ENCODE results near the gene MBLAC1.

DNA sequence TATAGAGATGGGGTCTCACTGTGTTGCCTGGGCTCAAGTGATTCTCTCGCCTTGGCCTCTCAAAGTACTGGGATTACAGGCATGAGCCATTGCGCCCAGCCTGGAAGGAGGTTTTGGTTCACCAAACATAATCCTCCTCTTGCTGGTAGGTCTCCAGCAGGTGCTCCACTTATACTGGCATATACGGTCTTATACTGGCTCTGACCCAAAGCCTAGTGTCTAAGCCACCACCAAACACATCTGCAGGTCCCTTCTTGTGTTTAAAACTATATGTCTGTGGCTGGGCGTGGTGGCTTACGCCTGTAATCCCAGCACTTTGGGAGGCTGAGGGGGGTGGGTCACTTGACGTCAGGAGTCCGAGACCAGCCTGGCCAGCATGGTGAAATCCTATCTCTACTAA lies 5.4 kb downstream of the MBLAC1 start:
- TF ChIP-seq, protein P1, sequence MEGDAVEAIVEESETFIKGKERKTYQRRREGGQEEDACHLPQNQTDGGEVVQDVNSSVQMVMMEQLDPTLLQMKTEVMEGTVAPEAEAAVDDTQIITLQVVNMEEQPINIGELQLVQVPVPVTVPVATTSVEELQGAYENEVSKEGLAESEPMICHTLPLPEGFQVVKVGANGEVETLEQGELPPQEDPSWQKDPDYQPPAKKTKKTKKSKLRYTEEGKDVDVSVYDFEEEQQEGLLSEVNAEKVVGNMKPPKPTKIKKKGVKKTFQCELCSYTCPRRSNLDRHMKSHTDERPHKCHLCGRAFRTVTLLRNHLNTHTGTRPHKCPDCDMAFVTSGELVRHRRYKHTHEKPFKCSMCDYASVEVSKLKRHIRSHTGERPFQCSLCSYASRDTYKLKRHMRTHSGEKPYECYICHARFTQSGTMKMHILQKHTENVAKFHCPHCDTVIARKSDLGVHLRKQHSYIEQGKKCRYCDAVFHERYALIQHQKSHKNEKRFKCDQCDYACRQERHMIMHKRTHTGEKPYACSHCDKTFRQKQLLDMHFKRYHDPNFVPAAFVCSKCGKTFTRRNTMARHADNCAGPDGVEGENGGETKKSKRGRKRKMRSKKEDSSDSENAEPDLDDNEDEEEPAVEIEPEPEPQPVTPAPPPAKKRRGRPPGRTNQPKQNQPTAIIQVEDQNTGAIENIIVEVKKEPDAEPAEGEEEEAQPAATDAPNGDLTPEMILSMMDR (conservative IDR thresholded peaks at IDR 0.05), result no peak
- no peak for TF ChIP-seq EZH2 (IDR thresholded peaks at IDR 0.05; ENCODE audit: low read depth)
